Activated T-helper 9 cell treated with anti-CD3 and anti-CD28 coated beads, Interleukin-2, amount 50 U/mL, for 16 hours (primary cell): Measurements from ENCODE around the gene IGSF3.
A peak's percentile ranks its signal among the peaks of the same experiment; 100 is the strongest.

Experiments used
- DNase-seq: peaks from one replicate; pipeline ENCODE4 v3.0.0-alpha.2; 2020; ENCODE audit warnings: low read depth

Gene IGSF3

DNA sequence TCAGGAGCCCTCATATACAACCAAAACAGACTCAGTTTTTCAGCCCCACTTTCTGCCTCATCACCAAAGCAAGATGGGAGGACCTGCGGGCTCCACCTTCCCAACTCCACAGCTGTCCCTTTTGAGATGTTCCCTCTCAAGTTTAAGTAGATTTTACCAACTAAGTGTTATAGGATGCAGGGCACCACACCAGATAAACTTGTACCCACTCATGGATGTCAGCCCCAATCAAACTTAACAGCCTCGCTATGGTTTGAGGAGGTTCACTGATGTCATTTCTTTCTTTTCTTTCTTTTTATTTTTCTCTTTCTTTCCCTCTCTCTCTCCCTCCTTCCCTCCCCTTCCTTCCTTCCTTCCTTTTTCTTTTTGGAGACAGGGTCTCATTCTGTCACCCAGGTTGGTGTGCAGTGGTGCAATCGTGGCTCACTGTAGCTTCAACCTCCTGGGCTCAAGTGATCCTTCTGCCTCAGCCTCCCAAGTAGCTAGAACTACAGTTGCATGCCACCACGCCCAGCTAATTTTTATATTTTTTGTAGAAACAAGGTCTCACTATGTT, 110.1 kb downstream of the IGSF3 start:
- no peak for DNase-seq

GRCh38 chr1:116556289-116557006, 111.1 kb downstream of the IGSF3 start:
- DNase-seq, result peak; percentile 72

GRCh38 chr1:116554924-116555323, 112.6 kb downstream of the IGSF3 start:
- DNase-seq, result no peak

- no peak for DNase-seq
Measured at GRCh38 chr1:116553386-116554115, 114.0 kb downstream of the IGSF3 start.

- DNase-seq, result no peak
Measured at GRCh38 chr1:116546354-116546977, 121.1 kb downstream of the IGSF3 start.

DNA sequence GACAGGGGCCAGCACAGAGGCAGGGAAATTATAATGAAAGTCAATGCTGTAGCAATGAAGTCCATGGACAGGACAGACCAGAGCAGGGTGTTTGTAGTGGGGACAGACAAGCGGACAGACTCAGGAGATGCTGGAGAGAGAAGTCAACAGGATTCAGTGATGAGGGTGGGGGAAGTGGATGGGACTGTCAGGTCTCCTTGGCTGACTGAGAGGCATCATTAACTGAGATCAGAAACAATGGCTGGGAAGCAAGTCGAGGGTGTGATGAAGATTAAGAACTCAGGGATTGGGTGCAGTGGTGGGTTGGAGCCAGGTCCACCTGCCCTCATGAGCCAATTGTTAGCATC, 122.2 kb downstream of the IGSF3 start:
- no peak for DNase-seq

GRCh38 chr1:116544588-116545358, 122.8 kb downstream of the IGSF3 start:
- no peak for DNase-seq

GRCh38 chr1:116540088-116540487, 127.4 kb downstream of the IGSF3 start:
- DNase-seq, result no peak

GRCh38 chr1:116538544-116538943, 129.0 kb downstream of the IGSF3 start:
- DNase-seq, result no peak

DNA sequence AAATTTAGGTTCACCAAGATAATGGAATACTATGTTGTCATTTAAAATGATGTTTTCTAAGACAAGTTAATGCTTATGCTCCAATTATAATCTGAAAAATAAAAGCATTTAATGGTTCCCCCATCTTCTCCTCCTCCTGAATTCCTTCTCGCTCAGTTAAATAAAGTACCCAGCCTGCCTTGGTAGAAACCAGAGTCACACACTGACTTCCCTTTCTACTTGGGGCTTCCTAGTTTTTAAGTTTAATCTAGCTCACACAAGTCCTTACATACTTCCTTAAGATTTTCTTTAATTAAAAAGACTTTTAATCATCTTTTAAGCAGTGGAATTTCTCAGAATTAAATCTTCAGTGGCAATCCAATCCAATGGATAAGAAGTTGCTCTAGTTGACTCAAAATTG, 129.6 kb downstream of the IGSF3 start:
- no peak for DNase-seq

- no peak for DNase-seq
Measured at GRCh38 chr1:116537040-116537831, 130.3 kb downstream of the IGSF3 start.

GRCh38 chr1:116534014-116534739, 133.4 kb downstream of the IGSF3 start:
- no peak for DNase-seq

DNA sequence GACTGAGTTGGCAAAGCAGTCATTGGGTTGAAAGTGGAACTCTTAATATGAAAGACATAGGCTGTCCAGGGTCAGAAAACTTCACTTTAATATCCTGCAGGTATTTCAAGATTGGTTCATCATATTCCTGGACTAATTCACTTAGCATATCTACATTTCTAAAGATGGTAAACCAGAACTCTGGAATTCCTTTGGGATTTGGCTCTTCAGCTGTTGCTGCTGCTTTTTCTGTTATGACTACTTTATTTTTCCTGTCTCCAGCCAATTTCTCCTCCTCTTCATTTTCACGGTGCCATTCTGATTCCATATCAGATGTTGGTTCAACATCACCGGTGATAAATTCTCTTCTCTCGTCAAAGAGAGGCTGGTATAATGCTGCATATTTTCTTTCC, 134.1 kb downstream of the IGSF3 start:
- no peak for DNase-seq

GRCh38 chr1:116532671-116533428, 134.7 kb downstream of the IGSF3 start:
- DNase-seq, result no peak

GRCh38 chr1:116531917-116532316, 135.6 kb downstream of the IGSF3 start:
- DNase-seq, result no peak

GRCh38 chr1:116529681-116530080, 137.9 kb downstream of the IGSF3 start:
- no peak for DNase-seq

- no peak for DNase-seq
Measured at GRCh38 chr1:116529199-116529631, 138.3 kb downstream of the IGSF3 start.

DNA sequence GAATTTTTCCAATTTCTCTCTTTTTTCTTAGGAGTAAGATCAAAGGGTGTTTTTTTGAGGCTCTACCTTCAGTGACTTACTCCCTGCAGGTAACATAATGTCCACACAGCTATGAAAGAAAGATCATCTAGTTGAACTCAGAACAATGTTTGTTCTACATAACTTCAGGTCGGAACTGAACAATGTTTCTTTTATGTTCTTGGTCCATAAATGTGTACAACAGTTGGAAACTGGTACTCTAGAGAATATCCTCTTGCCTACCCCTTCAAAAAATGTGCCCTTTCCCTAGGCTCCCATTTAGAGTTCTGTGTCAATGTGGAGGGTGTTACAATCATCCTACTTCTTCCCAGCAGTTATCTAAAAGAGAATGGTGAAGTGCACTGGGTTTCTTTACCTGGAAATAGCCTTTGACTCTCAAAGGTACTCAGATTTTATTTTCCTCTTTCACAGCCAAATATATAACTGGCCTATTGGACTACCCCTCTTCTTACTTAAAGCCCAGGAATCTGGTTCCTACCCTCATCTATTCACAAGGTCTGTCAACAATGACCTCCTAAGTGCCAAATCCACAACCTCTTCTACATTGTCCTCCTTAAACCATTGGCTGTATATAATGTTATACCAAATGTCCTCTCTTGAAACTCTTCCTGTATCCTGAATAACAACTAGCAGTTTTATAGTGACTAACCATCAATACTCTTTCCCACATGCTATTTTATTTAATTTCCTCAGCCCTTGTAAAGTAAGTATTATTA, 139.0 kb downstream of the IGSF3 start:
- no peak for DNase-seq

- DNase-seq, result no peak
Measured at GRCh38 chr1:116525440-116525839, 142.1 kb downstream of the IGSF3 start.
